ENCODE measurements around the gene SBNO2.
"Not testable (repeated sequence)": the region's sequence is repeated elsewhere in the genome, so short reads cannot be mapped to it uniquely, and the experiment has no call there.

SBNO2 gene

DNA sequence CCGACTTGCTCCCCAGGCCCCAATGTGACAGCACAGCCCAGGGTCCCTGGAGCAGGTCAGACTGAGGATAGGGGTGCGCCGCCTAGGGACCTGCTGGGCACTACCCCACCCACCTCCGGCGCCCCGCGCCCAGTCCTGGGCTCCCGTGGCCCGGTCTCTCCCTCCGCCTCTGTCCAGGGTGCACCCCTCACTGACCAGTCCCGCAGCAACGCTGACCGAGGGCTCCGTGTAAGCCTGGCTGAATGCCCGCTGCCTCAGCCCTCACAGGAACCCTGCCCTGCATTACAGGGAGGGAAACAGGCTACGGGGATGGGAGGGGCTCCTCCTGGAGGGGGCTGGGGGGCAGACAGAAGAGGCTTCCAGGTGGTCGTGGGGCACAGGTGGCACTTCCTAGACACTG, 38.6 kb downstream of the SBNO2 start:
- DNase-seq (ENCODE audit: low read depth in 2 of 2) = no peak

DNA sequence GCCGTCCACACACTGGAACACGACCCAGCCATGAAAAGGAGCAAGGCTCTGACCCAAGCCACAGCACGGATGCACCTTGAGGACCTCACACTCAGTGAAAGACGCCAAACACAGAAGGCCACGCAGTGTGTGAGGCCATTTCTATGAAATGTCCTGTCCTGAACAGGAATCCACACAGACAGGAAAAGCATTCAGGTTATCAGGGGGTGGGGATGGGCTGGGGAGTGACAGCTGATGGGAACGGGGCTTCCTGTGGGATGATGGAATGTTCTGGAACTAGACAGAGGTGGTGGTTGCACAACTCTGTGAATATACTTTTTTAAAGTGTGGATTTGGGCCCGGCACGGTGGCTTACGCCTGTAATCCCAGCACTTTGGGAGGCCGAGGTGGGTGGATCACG, 39.6 kb downstream of the SBNO2 start:
- no peak for DNase-seq (ENCODE audit: low read depth in 2 of 2)

DNA sequence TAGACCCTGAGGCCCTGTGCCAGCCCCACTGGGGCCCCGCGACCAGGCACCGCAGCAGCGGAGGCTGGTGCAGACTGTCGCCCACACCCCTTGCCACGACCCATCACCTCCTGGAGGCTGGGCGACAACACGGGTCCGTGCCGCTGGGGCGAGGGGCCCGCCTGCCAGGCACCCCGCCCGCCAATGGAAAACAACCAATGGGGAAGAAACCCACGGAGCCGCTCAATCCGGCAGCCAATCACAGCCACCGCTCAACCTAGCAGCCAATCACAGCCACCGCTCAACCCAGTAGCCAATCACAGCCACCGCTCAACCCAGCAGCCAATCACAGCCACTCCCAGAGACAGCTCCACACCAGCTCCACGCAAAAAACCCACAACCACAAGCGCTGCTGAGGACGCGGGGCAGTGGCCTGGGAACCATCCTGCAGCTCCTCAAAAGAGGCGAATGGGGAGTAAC, 40.6 kb downstream of the SBNO2 start:
- peak; percentile 57 to 62 for DNase-seq (ENCODE audit: low read depth in 2 of 2)

DNA sequence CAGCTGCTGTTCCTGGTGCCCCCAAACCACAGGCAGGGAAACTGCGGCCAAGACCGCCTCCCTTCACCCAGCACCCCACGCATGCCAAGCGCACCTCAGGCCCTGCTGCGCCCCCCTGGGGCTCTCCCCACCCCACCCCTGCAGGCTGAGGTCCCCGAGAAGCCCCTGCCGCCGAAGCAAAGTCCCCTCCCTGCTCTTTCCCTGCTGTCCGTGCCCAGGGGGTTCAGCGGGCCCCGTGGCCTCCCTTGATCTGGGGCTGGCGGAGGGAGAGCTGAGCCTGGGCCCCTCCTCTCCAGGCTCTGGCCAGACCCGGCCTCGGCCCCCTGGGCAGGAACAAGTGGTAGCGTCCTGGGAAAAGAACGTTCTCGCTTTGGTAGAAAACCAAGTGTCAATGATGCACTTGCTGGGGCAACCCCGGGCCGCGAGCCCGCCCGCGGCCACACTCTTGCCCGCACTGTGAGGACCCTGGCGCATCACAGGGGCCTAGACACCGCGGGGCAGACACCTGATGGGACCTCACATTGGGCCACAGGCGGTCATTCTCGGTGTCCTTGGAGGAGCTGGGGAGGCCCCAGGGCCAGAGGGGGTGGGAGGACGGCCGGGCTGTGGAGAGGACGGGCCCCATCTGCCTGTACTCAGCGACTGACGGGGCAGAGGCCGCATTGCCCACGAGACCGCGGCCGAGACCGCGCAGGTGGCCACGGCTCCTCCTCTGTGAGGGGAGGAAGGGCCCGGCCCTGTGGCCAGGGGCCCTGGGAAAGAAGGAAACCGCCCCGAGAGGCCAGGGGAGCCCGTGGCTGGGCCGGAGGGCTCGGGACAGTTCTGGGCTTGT, 41.3 kb downstream of the SBNO2 start:
- DNase-seq (ENCODE audit: low read depth in 2 of 2) = no peak

DNA sequence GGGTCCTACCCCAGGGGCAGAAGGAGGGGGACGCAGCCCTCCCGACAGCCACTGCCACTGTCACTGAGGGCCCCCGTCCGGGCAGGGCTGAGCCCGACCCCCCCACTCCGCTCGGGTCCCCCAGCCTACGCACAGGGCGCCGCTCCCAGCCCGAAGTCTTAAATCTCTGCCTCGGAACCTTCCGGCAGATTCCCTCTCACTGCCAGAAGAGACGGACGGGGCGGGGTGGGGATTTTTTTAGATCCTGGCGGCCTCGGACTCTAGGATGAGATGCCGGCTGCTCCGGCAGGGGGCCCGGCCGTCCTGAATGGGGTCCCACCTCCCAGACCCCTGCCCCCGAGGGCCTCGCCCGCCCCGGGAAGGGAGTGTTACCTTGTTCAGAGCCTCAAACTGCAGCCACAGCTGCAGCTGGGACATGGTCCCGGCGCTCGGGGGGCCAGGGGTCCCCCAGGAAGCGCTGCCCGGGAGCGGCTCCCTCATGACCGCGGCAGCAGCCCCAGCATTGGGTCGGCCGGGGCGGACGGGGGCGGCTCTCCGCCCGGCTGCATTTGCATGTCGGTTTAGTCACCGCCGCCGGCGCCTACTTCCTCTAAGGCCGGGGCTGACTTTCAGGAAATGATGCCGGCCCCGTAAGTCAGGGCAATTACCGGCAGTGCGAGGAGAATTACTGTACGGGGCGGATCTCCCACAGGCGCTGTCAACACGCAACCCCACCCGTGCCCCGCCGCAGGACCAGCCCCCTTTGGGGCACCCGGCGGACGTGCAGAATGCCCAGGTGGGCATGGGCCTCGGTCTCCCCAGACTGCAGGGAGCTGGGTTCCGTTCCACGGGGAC, 42.1 kb downstream of the SBNO2 start:
- DNase-seq (ENCODE audit: low read depth in 2 of 2) = peak; percentile 80 to 84

DNA sequence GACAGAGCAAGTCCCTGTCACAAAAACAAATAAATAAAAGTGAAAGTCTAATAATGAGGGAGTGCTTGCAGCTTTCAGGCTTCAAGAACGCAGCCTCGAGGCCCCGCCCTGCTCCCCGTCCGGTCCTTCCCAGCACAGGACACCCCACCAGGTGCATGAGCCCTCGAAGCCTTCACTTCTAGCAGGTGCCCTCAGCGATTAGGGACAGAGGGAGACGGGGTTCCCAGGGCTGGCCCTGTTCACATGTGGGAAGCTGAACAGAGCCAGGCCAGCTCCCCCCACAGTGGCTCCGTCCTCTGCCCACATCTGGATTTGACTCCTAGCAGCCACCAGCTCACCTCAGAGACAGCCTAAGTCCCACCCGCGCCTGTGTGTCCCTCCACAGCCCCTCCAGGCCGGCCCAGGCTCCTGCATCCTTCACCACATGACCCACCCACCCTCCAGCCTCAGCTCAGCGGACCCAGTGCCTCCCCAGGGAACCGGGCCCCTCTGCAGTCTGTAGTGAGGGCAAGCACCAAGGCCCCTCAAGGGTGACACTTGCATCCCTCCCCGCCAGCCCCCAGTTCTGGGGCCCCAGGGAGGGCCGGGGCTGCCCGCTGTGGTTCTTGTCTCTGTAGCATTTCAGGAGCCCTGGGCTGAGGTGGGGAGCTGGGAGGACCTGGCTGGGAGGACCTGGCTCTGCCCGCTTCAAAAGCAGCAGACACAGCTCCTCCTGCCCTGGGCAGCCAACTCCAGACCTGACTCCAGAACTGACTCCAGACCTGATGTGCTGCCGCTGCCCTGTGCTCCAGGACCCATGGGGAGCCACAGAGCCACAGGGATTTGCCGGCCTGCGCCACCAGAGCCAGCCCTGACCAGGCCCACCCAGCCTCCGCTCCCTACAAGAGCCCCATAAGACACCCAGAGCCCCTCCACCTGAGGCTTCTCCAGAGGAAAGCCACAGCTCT, 43.0 kb downstream of the SBNO2 start:
- peak in 1 of 2 donors; percentile 19 for DNase-seq (ENCODE audit: low read depth in 2 of 2)

DNA sequence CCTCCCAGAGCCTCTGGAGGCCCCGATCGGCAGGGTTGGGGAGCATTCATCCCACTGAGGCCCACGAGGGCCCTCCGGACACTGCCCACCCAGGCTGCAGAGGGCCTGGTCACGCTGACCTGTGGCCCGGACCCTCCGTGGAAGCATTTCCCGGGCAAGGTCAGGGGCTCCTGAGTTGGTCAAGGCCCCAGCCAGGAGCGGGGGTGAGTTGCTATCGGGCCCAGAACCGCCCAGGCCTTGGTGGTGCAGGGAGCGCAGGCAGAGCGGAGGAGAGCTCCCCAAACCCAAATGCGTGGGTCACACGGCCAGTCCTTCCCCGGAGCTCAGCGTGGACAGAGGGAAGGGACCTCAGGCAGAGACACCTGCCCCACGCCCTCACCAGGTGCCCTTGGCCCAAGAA, 44.5 kb downstream of the SBNO2 start:
- DNase-seq (ENCODE audit: low read depth in 2 of 2) = no peak

DNA sequence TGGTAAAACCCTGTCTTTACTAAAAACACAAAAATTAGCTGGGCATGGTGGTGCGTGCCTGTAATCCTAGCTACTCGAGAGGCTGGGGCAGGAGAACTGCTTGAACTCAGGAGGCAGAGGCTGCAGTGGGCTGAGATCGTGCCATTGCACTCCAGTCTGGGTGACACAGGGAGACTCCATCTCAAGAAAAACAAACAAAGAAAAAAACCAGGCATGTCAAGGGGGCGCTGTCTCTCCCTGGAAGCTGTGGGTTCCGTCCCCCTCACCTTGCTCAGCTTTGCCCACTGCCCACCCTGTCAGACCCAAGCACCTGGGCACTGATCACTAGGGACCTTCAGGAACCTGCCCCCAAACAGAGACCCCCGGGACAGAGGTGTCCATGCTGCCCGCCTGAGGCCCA, 45.0 kb downstream of the SBNO2 start:
- DNase-seq (ENCODE audit: low read depth in 2 of 2) = not testable (repeated sequence)

DNA sequence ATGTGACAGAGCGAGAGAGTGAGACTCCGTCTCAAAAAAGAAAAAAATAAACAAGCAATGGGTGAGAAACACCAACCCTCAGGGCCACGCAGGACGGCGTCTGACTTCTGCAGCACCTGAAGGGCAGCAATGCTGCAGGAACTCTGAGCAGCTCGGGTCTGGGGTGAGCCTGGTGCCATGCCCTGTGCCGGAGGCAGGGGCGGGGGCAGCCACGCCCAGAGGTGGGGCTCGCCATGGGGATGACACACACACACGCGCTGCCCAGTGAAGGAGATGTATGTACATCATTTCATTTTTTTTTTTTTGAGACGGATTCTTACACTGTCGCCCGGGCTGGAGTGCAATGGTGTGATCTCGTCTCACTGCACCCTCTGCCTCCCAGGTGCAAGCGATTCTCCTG, 46.0 kb downstream of the SBNO2 start:
- no peak for DNase-seq (ENCODE audit: low read depth in 2 of 2)

DNA sequence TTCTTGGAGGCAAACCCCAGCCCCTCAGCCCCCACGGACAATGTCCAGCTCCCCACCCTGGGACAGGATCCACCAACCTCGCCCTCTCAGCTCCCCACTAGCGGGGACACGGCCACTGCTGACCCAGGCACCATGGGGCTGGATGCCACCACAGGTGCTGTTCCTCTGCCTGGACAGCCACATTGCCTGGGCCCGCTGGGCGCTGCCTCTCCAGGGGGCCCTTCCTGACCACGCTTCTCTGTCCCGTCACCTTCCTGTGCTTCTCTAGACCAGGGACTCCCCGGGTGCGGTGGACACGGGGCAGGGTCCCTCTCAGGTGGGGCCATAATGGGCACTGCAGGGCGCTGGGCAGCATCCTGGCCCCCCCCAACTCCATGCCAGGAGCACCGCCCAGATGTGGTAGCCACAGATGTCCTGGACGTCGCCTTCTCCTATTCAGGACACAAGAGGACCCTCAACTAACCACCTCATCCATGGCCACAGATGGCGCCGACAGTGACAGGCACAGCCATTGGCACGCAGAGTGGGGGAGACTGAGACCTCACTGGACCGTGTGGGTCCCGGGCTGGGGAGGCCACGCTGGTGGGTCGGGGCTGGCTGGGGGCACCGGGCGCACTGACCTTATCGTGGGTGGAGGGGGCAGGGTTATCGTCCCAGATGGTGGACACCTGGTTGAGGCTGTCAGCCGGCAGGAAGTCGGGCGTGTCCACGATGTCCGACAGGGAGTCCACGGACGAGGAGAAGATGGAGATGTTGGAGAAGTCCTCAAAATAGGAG, 46.9 kb downstream of the SBNO2 start:
- DNase-seq (ENCODE audit: low read depth in 2 of 2) = no peak

DNA sequence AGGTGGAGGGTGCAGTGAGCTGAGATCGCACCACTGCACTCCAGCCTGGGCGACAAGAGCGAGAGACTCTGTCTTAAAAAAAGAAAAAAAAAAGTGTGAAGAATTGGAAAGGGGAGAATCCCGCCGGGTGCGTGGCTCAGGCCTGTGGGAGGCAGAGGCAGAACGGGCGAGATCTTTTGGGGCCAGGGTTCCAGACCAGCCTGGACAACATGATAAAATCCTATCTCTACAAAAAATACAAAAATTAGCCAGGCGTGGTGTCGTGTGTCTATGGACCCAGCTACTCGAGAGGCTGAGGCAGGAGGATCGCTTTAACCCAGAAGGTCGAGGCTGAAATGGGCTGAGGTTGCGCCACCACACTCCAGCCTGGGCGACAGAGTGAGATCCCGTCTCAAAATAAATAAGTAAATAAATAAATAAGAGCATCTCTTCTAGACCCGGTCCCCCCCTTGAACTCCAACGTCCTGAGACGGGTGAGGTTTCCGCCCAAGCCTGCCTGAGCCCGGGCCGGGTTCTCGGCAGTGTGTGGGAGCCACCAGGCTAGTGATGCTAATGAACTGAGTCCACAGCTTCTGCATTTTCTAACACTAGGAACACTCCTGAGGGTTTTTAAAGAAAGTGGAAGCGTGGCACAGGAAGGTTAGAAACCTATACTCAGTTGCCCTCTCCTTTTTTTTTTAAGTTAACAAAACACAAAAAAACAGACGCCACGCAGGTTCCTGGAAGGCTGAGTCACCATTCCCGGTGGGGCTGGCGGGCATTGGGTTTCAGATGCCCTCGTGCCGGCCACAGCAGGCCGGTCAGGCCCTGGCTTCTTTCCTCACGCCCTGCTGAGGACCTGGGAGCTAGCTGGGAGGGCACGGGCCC, 48.2 kb downstream of the SBNO2 start:
- no peak for DNase-seq (ENCODE audit: low read depth in 2 of 2)

DNA sequence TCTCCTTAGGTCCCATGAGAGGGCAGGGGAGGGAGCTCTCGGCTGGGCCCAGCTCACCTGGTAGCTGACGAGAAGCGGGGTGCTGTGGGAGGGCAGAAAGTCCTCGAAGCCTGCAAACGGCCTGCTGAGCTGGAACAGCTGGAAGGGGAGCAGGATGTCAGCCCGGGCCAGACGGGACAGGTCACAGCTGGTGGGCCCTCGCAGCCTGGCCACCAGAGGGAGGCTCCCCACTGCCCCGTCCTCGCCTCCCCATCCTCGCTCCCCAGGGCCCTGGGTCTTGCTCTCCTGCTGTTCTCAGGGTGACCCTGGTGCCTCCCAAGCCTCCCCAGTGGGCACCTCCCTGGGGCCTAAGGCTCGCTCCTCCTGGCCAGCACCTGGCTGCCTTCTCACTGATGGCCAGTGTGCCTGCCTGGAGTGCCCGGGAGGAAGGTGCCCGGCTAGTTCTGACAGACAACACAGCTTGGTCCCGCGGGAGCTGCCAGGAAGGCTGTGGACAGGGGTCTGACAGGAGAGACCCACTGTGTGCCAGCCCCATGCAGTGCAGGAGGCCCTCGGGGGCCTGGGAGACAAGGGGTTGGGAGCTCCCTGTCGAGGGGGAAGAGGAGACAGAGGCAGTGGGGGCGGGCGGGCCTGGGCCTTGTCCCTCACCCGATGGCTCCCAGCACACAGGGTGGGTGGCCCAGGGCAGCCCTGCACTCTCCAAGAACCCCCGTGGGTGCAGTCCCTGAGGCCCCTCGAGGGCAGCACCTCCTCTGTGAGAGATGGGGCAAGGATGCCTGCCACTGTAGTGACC, 50.0 kb downstream of the SBNO2 start:
- no peak for DNase-seq (ENCODE audit: low read depth in 2 of 2)

DNA sequence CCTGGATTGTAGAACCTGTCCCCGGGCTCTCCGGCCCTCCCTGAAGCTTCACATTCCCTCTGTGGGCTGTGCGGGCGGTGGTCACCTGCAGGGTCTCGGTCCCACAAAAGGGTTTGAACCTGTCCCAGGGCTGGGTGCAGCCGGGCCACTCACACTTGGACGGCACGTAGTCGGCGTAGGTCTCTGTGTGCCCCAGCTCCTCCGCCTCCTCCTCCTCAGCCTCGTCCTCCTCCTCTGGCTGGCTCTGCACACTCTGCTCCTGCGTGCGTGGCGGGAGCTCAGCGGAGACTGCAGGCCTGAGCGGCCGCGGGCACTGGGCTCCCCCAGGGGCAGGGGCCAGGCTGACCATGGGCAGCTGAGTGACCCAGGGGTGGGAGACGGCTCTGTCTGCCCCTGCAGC, 50.7 kb downstream of the SBNO2 start:
- no peak for DNase-seq (ENCODE audit: low read depth in 2 of 2)

DNA sequence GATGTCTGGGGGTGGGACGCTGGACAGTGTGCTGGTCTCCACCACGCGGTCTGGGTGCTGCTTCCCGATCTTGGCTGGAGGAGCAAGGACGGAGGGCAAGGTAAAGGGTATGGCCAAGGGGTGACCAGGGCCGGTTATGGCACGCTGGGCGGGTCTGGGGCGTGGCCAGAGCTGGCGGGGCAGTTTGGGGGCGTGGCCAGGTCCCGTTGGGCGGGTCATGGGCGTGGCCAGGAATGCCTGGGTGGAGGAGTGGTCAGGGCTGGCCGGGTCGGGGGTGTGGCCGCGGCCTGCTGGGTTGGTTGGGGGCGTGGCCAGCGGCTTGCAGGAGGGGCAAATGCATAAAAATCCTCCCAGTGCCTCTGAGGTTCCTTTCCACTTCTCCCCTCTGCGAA, 51.1 kb downstream of the SBNO2 start:
- no peak for DNase-seq (ENCODE audit: low read depth in 2 of 2)

DNA sequence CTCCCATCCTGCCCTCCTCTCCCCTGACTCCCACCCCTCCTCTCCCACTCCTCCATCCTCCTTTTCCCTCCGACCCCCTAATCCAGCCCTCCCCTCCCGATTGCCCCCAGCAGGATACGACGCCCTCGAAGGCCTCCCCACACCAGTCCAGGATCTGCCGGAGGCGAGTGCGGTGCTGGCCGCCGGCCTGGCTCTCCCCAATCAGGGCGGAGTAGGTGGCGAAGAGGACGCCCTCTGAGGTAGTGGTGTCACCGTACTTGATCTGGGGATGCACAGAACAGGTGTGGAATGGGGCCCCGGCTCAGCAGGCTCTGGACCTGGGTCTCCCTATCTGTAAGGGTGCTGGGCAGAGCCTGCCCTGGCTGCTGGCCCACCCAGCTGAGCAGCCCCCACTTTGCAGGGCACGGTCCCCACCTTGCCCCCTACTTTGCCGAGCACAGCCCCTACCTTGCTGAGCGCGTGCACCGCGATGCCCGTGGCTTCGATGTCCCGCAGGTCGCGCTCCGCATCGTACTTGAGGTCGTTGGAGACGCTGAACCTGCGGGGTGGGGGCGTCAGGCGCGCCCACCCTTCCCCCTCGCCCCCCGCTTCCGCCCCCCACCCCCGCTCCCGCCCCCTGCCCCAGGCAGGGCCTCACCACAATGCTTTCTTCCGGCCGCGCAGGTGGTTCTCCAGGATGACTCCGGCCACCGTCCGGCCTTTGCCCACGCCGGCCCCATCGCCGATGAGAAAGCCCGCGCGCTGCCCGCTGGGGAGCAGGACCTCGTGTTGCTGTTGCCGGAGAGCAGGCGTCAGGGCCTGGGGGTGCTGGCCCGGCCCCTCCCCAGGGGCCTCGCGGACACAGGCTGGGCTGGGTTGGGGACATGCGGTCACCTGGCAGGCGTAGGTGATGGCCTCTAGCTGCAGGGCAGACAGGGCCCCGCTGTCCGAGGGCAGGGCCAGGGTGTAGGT, 51.8 kb downstream of the SBNO2 start:
- no peak for DNase-seq (ENCODE audit: low read depth in 2 of 2)

DNA sequence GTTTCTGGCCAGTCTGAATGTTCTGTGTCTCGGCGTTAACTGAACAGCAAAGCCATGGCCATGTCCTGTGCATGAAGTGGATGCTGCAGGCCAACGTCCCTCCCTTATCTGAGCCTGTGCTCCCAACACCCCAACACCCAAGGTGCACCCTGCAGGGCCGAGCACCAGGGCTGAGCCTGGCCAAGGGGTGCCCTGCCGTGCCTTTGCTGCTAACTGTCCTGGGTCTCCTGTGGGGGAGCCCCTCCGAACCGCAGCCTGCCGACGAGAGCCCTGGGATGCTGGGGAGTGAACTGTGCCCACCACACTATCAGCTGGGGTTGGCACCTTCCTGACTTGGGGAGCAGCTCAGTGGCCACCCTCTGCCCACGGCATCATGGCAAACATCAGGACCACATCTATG, 52.7 kb downstream of the SBNO2 start:
- no peak for DNase-seq (ENCODE audit: low read depth in 2 of 2)

DNA sequence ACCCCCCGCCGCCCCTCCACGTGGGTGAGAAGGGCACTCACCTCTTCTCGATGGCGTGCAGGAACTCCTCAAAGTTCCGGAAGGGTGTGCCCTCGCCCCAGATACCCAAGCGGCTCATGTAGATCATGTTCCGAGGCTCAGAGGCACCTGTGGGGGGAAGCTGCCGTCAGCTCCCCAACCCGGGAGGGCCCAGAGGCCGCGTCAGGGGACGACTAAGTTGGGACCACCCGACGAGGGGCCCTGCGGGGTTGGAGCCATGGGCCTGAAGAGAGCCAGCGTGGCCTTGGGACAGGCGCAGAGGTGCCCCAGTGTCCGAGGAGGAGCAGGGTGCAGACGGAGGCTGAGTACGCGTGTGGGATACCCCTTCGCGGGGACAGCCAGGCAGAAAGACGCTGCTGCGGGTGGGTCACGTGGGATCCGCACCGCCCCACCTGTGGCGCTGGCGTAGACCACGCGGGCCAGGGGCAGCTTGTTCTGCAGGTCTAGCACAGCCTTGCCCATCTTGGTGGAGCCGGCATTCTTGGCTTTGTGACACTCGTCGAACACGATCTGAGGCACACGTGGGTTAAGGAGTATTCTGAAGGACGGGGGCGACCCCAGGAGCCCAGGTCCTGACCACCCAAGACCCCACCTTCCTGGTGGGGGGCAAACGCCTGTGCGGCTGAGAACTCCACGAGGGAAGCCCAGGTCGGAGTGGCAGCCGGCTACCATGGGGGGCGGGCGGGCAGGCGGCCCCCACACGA, 54.4 kb downstream of the SBNO2 start:
- no peak for DNase-seq (ENCODE audit: low read depth in 2 of 2)

Data from activated CD8-positive, alpha-beta memory T cell treated with anti-CD3 and anti-CD28 coated beads for 4 hours (primary cell).